Panc1 (cell line): Measurements from ENCODE around the gene NXPH2.

Experiments used
- CTCF ChIP-seq: fragments of 450-650 bp; IDR thresholded peaks from 2 replicates; pipeline ENCODE4 v1.5.1; 2017; ENCODE audit warnings: mild to moderate bottlenecking
- POLR2AphosphoS5 ChIP-seq: IDR thresholded peaks from 2 replicates; pipeline ENCODE4 v1.6.1; 2012; ENCODE audit warnings: mild to moderate bottlenecking, low read depth, low read length, moderate library complexity
- REST ChIP-seq, 2 experiments: IDR thresholded peaks; 2 replicates each; pipeline ENCODE4 v1.6.1; 2011 to 2012; ENCODE audit warnings: low read depth in 2 of 2, control low read depth in 1 of 2, low read length in 1 of 2, mild to moderate bottlenecking in 1 of 2, moderate library complexity in 1 of 2; ENCODE audit not compliant: insufficient read depth in 1 of 2
- SIN3A ChIP-seq: IDR thresholded peaks from 2 replicates; pipeline ENCODE4 v1.6.1; 2012; ENCODE audit warnings: low read depth, mild to moderate bottlenecking, low read length, moderate library complexity, borderline replicate concordance; ENCODE audit not compliant: insufficient read depth

DNA sequence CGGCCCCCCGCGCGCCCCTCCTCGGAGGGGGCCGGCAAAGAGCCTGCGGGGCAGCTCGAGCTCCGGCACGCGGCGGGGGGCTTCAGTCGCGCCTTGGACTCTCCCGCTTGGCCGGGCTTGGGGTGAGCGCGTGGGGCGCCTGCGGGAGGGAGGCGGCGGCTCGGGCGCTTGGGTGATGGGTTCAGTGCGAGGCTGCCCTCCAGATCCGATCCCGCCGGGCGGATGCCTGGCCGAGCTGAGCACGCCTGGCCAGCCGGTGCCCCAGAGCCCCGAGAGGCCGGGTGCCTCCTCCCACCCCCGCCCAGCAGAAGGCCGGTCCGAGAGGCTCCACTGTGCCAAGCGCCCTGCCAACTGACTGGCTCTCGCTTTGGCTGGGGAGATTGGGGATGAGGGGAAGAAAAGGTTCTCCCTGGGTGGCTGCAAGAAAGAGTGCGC lies 273 bp upstream of the NXPH2 start:
- no peak for TF ChIP-seq CTCF
- no peak for TF ChIP-seq REST (IDR thresholded peaks at IDR 0.05; ENCODE audit: insufficient read depth in 1 of 2, low read depth in 2 of 2, low read length in 1 of 2)
- TF ChIP-seq POLR2AphosphoS5 = no peak
- TF ChIP-seq SIN3A = no peak
